Right cardiac atrium (tissue), 5 donors: ENCODE data around the gene KLLN. TPM values are rescaled to one million over a fixed set of nuclear protein-coding genes. Genes with fewer than 3 reads are reported as not detected.
"Not testable (repeated sequence)": the region's sequence is repeated elsewhere in the genome, so short reads cannot be mapped to it uniquely, and the experiment has no call there.

Experiments
- ATAC-seq, 2 donors: fragments of 200-7000 bp; cut with Tn5 transposase; one replicate each; pipeline versions ENCODE4 v1.8.0 to v1.9.1; 2020; ENCODE audit warnings: moderate library complexity in 2 of 2, mild to moderate bottlenecking in 1 of 2
- DNase-seq, 3 donors: peaks; one replicate each; pipeline ENCODE4 v3.0.0-alpha.2; 2020
- H3K27ac ChIP-seq: one replicate; pipeline ENCODE4 v1.5.1; 2013; ENCODE audit warnings: mild to moderate bottlenecking, low read length, control low read depth, moderate library complexity
- H3K27me3 ChIP-seq: one replicate; pipeline ENCODE4 v1.6.1; 2013; ENCODE audit not compliant: control insufficient read depth, insufficient read depth
- H3K4me1 ChIP-seq: one replicate; pipeline ENCODE4 v1.6.1; 2013; ENCODE audit warnings: low read length; ENCODE audit not compliant: control insufficient read depth, insufficient read depth
- H3K4me3 ChIP-seq: one replicate; pipeline ENCODE4 v1.5.1; 2013; ENCODE audit warnings: low read length, control low read depth
- H3K9me3 ChIP-seq: one replicate; pipeline ENCODE4 v1.6.1; 2013; ENCODE audit warnings: low read length; ENCODE audit not compliant: control insufficient read depth
- WGBS: extraction: QIAGEN DNeasy Blood & Tissue Kit; methylation state at CpG from one replicate; pipeline ENCODE4 v1.1.7; 2013; 5-methylcytosine and 5-hydroxymethylcytosine counted together
- intact Hi-C, 4 donors: fragments of 100-400 bp; cut with DNase I; formaldehyde crosslinking; loops; one replicate each; pipeline versions ENCODE4 v1.11.0 to v1.14.0; 2022 to 2023
- long read RNA-seq, 4 donors: library from polyadenylated mRNA; unstranded; transcript quantifications; one replicate each; pipeline ENCODE4 v2.0.0, GENCODE V29; 2020 to 2021
- polyA plus RNA-seq: library from polyadenylated mRNA; stranded (reverse); fragments of 200-250 nt; gene quantifications from one replicate; pipeline ENCODE4 v1.2.3, GENCODE V29; 2013
- total RNA-seq, 4 donors: library from RNA; stranded (reverse); fragmentation: NEBNext Ultra II Directional; extraction: Animal tissue kit (Norgen Biotek cat#: 25700); gene quantifications; one replicate each; pipeline ENCODE4 v1.2.1, GENCODE V29; 2021
- donor health status: healthy with polysubstance abuse.
- donor health status: DM: no; HTN: yes; CAD: no.
- donor health status: DM: no; HTN: no; CAD: no.
- donor health status: DM: no; HTN: yes; CAD: no; lungs with severe emphysema.
- donor health status: DM: yes; HTN: yes; CAD: no.

The KLLN gene
- under 1 TPM; 0.42 to 0.93 (median 0.49) TPM for total RNA-seq
- 0.29 TPM for polyA plus RNA-seq
- long read RNA-seq, donor 1: 0 reads
- long read RNA-seq, donor 2: 0 reads
- long read RNA-seq, donor 3: 0 reads
- long read RNA-seq, donor 4: 0 reads

- Histone ChIP-seq H3K4me3 (peak within 1 kb of the TSS; percentile 77), H3K4me1 (no peaks in the 10 kb centered on the region), H3K27me3 (no peaks in the 10 kb centered on the region), H3K9me3 (no peaks in the 10 kb centered on the region), H3K27ac (peak within 1 kb of the TSS; percentile 99)
- peak; percentile 81 to 86 for ATAC-seq
- peak; percentile 90 to 97 (median 96) for DNase-seq
- under 1% methylated on average over 89 of the region's 89 CpGs for WGBS
- intact Hi-C loops: loop anchor here in 2 of 4 donors (5.0 to 10.0 kb wide), 5 partner anchors 252 to 524 kb away; no protein-coding TSS in a partner anchor
These were observed at the start of gene KLLN, which contains the start of gene PTEN for GRCh38 chr10:87863053-87863943. Gene KLLN, minus strand, starts transcription at chr10:87863533. Its CDS starts 1,046 bp downstream, at chr10:87862487. Gene PTEN, plus strand, starts transcription at chr10:87863625. Its CDS starts 845 bp downstream, at chr10:87864470.

DNA sequence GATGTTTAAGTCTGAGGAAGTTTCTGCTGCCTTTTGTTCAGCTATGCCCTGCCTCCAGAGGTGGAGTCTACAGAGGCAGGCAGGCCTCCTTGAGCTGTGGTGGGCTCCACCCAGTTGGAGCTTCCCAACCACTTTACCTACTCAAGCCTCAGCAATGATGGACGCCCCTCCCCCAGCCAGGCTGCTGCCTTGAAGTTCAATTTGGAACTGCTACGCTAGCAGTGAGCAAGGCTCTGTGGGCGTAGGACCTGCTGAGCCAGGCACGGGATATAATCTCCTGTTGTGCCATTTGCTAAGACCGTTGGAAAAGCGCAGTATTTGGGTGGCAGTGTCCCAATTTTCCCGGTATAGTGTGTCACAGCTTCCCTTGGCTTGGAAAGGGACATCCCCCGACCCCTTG is 40.1 kb upstream of the KLLN start:
- H3K4me1 ChIP-seq, H3K4me3 ChIP-seq, H3K27me3 ChIP-seq, ATAC-seq, intact Hi-C loops, H3K27ac ChIP-seq, H3K9me3 ChIP-seq: not testable (repeated sequence)
- WGBS: 97% methylated on average over 8 of the region's 8 CpGs
- peak in 1 of 3 donors; percentile 45 for DNase-seq

DNA sequence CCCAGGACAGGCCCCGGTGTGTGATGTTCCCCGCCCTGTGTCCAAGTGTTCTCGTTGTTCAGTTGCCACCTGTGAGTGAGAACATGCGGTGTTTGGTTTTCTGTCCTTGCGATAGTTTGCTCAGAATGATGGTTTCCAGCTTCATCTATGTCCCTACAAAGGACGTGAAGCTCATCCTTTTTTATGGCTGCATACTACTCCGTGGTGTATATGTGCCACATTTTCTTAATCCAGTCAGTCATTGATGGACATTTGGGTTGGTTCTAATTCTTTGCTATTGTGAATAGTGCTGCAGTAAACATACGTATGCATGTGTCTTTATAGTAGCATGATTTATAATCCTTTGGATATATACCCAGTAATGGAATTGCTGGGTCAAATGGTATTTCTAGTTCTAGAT is 34.6 kb upstream of the KLLN start:
- H3K4me1 ChIP-seq, H3K27ac ChIP-seq, DNase-seq, intact Hi-C loops, H3K27me3 ChIP-seq, ATAC-seq, H3K9me3 ChIP-seq, H3K4me3 ChIP-seq: not testable (repeated sequence)
- 98% methylated on average over 8 of the region's 8 CpGs for WGBS

- H3K4me3 ChIP-seq: no peak overlapping the region
- H3K4me1 ChIP-seq: peaks cover 2% of the 10 kb centered on the region
- ATAC-seq: no peak
- H3K9me3 ChIP-seq: no peaks in the 10 kb centered on the region
- intact Hi-C loops: no loop called here
- no peak overlapping the region for H3K27ac ChIP-seq
- 55% methylated on average over 2 of the region's 2 CpGs for WGBS
- H3K27me3 ChIP-seq: no peaks in the 10 kb centered on the region
- DNase-seq: no peak
These were observed 32.9 kb upstream of the KLLN start for GRCh38 chr10:87896216-87896615.

GRCh38 chr10:87895430-87895829 is 32.1 kb upstream of the KLLN start:
- Histone ChIP-seq H3K4me3 (no peak overlapping the region), H3K9me3 (no peaks in the 10 kb centered on the region), H3K27me3 (no peaks in the 10 kb centered on the region), H3K27ac (no peak overlapping the region), H3K4me1 (peaks cover 2% of the 10 kb centered on the region)
- ATAC-seq (no peak), DNase-seq (no peak)
- 68% methylated on average over 1 of the region's 1 CpG for WGBS
- intact Hi-C loops: no loop called here

- H3K4me1 ChIP-seq: peaks cover 7% of the 10 kb centered on the region
- H3K9me3 ChIP-seq: no peaks in the 10 kb centered on the region
- H3K27ac ChIP-seq: no peak overlapping the region
- DNase-seq (no peak), ATAC-seq (no peak)
- no peaks in the 10 kb centered on the region for H3K27me3 ChIP-seq
- no peak overlapping the region for H3K4me3 ChIP-seq
- WGBS: 96% methylated on average over 2 of the region's 2 CpGs
- intact Hi-C loops: no loop called here
These were observed 24.4 kb upstream of the KLLN start for GRCh38 chr10:87887548-87888289.

DNA sequence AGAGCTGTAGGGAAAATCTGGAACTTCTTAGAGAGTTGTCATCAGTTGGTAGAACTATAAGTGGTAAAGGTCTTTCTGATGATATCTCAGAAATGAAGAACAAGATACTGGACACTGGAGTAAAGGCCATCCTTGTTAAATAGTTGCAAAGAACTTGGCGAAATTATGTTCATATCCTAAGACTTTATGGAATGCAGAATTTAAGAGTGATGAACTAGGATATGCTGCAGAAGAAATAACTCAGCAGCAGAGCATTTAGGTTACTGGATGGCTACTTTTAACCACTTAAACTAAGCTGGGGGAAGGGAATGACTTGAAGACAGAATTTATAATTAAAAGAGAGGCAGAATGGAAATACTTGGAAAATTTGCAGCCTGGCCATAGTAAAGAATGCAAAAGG is 23.8 kb upstream of the KLLN start:
- H3K4me3 ChIP-seq: no peak overlapping the region
- intact Hi-C loops: no loop called here
- 90% methylated on average over 1 of the region's 1 CpG for WGBS
- peaks cover 7% of the 10 kb centered on the region for H3K4me1 ChIP-seq
- H3K27ac ChIP-seq: no peak overlapping the region
- no peaks in the 10 kb centered on the region for H3K9me3 ChIP-seq
- ATAC-seq (no peak), DNase-seq (no peak)
- no peaks in the 10 kb centered on the region for H3K27me3 ChIP-seq

DNA sequence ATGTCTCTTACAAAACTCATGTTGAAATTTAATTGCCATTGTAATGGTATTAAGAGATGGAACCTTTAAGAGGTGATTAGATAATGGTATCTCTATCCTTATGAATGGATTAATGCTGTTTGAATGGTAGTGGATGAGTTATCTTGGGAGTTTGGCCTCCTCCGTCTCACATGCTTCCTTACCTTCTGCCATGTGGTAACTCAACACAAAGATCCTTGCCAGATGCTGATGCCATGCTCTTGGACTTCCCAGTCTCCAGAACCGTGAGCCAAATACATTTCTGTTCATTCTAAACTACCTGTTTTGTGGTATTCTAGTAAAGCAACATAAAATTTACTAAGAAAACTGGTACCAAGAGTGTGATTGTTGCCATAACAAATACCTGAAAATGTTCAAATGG is 23.3 kb upstream of the KLLN start:
- ATAC-seq (no peak), DNase-seq (no peak)
- Histone ChIP-seq H3K9me3 (no peaks in the 10 kb centered on the region), H3K4me1 (peaks cover 7% of the 10 kb centered on the region), H3K27ac (no peak overlapping the region), H3K4me3 (no peak overlapping the region), H3K27me3 (no peaks in the 10 kb centered on the region)
- 97% methylated on average over 2 of the region's 2 CpGs for WGBS
- intact Hi-C loops: no loop called here

DNA sequence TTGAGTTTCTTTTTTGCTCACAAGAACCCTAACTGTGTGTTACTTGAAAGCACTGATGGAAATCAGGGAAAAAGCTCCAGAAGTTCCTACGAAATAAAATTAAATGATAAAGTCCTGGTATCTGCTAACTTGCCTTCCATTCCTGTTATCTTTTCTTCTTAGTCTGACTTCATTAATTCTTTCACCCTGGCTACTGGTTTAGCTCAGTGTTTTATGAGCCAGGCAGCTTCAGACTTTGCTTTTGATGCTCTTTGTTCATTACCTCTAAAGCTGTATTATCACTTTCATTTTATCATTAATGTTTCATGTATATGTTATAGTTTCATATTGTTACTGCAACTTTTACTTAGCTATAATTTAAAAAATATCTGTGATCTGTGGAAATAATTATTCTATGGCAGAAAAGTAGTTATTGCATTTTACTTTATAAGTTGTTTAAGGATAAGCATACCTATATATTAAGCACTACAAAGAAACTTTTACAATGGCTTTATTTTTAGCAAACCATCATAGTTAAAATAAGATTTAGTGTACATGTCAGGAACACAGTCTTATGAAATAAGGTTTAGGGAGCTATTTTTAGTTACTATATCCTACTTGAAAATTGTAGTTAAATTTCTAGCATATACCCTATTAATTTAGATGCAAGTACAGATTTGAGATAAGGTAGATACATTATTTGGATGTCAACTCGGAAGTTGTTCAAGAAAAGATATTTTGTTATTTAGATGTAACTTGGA is 19.4 kb upstream of the KLLN start:
- intact Hi-C loops: no loop called here
- 66% methylated on average over 2 of the region's 2 CpGs for WGBS
- ATAC-seq: no peak
- no peak overlapping the region for H3K27ac ChIP-seq
- H3K4me1 ChIP-seq: peaks cover 1% of the 10 kb centered on the region
- DNase-seq: no peak
- no peaks in the 10 kb centered on the region for H3K27me3 ChIP-seq
- no peak overlapping the region for H3K4me3 ChIP-seq
- no peaks in the 10 kb centered on the region for H3K9me3 ChIP-seq

DNA sequence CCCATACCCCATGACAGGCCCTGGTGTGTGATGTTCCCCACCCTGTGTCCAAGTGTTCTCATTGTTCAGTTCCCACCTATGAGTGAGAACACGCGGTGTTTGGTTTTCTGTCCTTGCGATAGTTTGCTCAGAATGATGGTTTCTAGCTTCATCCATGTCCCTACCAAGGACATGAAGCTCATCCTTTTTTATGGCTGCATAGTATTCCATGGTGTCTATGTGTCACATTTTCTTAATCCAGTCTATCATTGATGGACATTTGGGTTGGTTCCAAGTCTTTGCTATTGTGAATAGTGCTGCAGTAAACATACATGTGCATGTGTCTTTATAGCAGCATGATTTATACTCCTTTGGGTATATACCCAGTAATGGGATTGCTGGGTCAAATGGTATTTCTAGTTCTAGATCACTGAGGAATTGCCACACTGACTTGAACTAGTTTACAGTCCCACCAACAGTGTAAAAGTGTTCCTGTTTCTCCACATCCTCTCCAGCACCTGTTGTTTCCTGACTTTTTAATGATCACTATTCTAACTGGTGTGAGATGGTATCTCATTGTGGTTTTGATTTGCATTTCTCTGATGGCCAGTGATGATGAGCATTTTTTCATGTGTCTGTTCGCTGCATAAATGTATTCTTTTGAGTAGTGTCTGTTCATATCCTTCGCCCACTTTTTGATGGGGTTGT is 18.2 kb upstream of the KLLN start:
- intact Hi-C loops, H3K9me3 ChIP-seq, H3K4me1 ChIP-seq, DNase-seq, H3K27me3 ChIP-seq, H3K27ac ChIP-seq, H3K4me3 ChIP-seq, ATAC-seq: not testable (repeated sequence)
- WGBS: 99% methylated on average over 5 of the region's 5 CpGs
